Measurements from ENCODE around the gene PTGER1. TPM values are rescaled to one million over a fixed set of nuclear protein-coding genes. Genes with fewer than 3 reads are reported as not detected.
"Not testable (repeated sequence)": the region's sequence is repeated elsewhere in the genome, so short reads cannot be mapped to it uniquely, and the experiment has no call there.

PTGER1 gene
- total RNA-seq, 2 experiments from 2014 or later = 0.34 to 0.53 TPM

DNA sequence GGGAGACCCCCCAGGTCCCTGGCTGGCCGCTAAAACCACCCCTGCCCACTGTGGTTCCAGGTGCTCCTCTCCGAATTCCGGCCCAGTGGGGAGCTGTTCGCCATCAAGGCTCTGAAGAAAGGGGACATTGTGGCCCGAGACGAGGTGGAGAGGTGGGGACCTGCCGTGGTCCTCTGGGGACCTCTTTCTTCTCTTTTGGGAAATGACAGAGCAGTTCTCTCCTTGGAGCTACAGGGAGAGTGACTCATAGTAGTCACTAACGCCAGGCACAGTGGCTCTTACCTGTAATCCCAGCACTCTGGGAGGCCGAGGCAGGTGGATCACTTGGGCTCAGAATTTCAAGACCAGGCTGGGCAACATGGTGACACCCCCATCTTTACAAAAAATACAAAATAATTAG is 7.3 kb downstream of the PTGER1 start:
- ChIA-PET POLR2A (no interaction called here), CTCF (interaction anchor here (0.9 to 4.9 kb wide), 4 partner anchors 12 to 88 kb away, joined by 3 to 21 read pairs (median 4); no protein-coding TSS in a partner anchor)

DNA sequence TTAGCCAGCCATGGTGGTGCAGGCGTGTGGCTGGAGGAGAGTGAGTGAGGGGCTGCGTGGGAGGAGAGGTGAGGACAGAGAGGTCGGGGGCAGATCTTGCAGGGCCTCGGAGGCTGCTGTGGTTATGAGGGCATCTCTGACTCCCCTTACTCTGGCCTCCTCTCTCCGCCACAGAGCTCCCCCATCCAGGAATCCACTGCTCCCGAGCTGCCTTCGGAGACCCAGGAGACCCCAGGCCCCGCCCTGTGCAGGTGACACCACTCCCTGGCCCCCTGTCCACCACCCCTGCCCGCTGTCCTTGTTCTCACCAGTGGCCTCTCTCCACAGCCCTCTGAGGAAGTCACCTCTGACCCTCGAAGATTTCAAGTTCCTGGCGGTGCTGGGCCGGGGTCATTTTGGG is 7.8 kb downstream of the PTGER1 start:
- POLR2A ChIA-PET = no interaction called here
- CTCF ChIA-PET = interaction anchor here (1.0 to 4.9 kb wide), 3 partner anchors 13 to 88 kb away, joined by 3 to 21 read pairs (median 4); no protein-coding TSS in a partner anchor

DNA sequence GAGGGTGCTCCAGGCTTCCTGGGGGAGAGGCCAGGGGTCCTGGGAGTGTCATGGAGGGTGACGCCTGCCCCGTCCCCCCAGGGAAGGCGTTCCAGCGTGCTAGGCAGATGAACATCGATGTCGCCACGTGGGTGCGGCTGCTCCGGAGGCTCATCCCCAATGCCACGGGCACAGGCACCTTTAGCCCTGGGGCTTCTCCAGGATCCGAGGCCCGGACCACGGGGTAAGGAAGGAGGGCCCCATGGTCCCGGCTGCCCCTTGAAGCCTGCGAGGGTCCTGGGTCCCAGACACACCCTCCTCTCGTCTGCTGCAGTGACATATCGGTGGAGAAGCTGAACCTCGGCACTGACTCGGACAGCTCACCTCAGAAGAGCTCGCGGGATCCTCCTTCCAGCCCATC is 11.4 kb downstream of the PTGER1 start:
- ChIA-PET CTCF (interaction anchor here (0.7 kb wide), 1 partner anchor 1083 kb away, joined by 3 read pairs; no protein-coding TSS in a partner anchor), POLR2A (no interaction called here)

DNA sequence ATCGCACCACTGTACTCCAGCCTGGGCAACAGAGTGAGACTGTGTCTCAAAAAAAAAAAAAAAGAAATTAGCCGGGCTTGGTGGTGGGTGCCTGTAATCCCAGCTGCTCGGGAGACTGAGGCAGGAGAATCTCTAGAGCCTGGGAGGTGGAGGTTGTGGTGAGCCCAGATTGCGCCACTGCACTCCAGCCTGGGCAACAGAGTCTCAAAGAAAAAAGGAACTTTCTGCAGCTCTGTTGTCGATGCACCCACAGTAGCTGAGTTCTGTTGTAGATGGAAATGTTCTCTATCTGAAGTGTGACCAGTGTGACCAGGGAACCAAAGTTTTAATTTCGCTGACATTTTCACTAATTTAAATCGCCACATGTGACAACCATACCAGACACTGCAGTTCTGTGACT is 12.8 kb downstream of the PTGER1 start:
- CTCF ChIA-PET = interaction anchor here (0.7 kb wide), 1 partner anchor 363 kb away, joined by 3 read pairs; no protein-coding TSS in a partner anchor
- POLR2A ChIA-PET = not testable (repeated sequence)

DNA sequence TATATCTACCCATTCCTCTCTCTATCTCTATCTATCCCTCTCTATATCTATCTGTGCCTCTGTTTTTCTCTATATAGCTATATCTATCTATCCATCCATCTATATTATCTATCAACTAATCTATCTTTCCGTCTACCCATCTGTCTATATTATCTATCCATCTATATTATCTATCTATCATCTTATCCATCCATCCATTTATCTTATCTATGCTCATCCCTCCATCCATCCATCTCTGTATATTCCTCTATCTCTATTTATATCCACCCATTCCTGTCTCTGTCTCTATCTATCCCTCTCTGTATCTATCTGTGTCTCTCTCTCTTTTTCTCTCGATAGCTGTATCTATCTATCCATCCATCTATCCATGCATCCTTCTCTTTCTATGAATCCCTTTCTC is 14.2 kb downstream of the PTGER1 start:
- ChIA-PET POLR2A (no interaction called here), CTCF (no interaction called here)

DNA sequence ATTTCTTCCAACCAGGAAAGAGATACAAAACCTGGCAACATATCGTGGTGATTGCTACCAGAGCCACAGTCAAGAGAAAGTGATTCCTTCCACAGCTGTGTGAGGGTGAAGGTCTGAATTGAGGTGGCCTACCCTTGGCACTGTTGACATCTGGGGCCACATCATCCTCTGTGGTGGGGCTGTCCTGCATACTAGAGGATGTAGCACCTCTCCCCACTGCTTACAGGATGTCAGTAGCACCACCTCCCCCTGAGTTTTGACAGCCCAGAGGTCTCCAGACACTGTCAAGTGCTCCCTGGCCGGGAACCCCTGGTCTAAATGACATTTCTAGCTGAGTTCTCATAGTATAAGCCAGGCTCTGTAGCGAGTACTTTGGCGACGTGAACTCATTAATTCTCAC is 15.5 kb downstream of the PTGER1 start:
- POLR2A ChIA-PET = interaction anchor here (0.7 kb wide), 1 partner anchor 14 kb away, joined by 4 read pairs; no protein-coding TSS in a partner anchor
- CTCF ChIA-PET = interaction anchor here (0.9 to 2.1 kb wide), 3 partner anchors 9 to 21 kb away, joined by 5 to 7 read pairs (median 5); no protein-coding TSS in a partner anchor

DNA sequence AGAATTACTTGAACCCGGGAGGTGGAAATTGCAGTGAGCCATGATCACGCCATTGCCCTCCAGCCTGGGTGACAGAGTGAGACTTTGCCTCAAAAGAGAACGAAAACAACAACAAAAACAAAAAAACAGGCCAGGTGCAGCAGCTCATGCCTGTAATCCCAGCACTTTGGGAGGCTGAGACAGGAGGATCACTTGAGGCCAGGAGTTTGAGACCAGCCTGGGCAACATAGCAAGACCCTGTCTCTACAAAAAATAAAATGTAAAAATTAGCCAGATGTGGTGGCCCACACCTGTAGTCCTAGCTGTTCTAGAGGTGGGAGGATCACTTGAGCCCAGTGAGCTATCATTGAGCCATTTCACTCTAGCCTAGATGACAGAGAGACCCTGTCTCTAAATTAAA is 22.9 kb downstream of the PTGER1 start:
- POLR2A ChIA-PET = not testable (repeated sequence)
- CTCF ChIA-PET = interaction anchor here (0.7 to 1.4 kb wide), 5 partner anchors 9 to 47 kb away, joined by 3 to 4 read pairs (median 3); no protein-coding TSS in a partner anchor

DNA sequence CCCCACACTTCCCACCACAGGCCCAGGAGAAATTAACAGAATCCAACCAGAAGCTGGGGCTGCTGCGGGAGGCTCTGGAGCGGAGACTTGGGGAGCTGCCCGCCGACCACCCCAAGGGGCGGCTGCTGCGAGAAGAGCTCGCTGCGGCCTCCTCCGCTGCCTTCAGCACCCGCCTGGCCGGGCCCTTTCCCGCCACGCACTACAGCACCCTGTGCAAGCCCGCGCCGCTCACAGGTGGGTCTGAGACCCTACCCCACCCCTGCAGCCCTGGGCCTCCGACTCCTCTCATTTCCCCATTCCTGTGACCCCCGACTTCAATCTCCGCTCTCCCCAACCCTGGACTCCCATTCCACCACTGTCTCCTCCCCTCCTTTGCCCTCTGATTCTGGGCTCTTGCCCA is 24.3 kb downstream of the PTGER1 start:
- POLR2A ChIA-PET = no interaction called here
- CTCF ChIA-PET = interaction anchor here (0.9 to 1.1 kb wide), 2 partner anchors 9 to 22 kb away, joined by 3 to 5 read pairs; no protein-coding TSS in a partner anchor

DNA sequence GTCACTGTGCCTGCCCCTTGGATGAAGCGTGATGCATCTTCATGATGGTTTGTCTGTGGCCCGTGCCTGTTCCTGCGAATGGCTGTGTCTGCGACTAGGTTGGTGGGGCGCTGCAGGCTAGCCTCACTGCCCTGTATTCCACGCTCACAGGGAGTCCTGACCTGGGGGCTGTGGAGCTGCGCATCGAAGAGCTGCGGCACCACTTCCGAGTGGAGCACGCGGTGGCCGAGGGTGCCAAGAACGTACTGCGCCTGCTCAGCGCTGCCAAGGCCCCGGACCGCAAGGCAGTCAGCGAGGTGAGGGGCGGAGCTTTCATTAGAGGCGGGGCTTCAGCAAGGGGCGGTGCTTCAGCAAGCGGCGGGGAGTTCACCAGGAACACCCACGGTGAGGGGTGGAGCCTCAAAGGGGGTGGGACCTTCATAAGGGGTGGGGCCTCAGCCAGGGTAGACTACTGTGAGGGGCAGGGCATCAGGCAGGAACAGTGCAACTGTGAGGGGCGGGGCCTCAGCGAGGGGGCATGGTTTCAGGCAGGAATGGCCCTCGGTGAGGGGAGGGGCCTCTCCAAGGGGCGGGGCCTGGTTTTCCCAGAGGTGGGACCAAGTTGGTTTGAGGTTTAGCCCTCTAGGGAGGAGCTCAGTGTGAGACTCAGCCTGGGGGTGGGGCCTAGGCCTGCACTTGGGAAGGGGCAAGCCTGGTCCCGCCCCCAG is 24.8 kb downstream of the PTGER1 start:
- CTCF ChIA-PET = interaction anchor here (0.9 to 1.1 kb wide), 2 partner anchors 9 to 23 kb away, joined by 3 to 5 read pairs; no protein-coding TSS in a partner anchor

DNA sequence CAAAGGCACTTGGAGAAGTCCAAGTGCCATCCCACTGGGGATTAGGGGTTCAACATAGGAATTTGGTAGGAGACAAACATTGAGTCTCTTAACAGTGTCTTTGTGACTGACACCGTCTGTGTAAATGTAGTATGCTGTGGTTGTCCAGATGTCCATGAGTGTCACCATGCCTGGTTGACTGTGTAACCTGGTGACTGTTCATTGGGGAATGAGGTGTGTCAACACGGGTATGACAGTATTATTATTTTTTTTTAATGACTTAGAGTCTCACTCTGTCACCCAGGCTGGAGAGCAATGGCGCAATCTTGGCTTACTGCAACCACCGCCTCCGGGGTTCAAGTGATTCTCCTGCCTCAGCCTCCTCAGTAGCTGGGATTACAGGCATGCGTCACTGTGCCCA is 25.8 kb downstream of the PTGER1 start:
- ChIA-PET CTCF (interaction anchor here (0.5 kb wide), 1 partner anchor 95 kb away, joined by 3 read pairs; no protein-coding TSS in a partner anchor), POLR2A (no interaction called here)

More for the DNA sequence above, 24.8 kb downstream of the PTGER1 start:
- POLR2A ChIA-PET = no interaction called here

DNA sequence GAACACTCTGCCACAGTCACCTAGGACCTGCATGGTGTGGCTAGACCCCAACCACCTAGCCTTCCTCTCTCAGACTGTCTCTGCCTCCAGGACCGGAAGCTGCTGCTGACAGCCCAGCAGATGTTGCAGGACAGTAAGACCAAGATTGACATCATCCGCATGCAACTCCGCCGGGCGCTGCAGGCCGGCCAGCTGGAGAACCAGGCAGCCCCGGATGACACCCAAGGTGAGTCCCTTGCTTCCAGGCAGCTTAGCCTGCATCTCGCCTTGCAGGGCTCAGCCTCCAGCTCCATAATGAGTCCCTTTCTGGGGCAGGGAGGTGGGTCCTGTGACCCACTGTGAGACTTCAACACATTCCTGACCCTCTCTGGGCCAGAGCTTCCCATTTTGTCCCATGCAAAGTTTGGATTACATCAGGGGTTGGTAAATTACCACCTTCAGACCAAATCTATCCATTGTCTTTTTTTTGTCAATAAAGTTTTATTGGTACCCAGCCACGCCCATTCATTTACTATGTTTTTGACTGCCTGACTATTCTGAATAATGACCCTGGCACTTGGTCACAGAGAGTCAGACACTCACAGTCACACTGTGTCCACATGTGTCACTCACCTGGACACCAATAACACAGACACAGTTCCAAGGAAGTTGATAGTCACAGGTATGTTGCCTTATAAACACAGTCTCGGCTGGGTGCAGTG is 28.7 kb downstream of the PTGER1 start:
- CTCF ChIA-PET = interaction anchor here (1.4 to 1.5 kb wide), 2 partner anchors 25 to 34 kb away, joined by 3 to 5 read pairs; no protein-coding TSS in a partner anchor

DNA sequence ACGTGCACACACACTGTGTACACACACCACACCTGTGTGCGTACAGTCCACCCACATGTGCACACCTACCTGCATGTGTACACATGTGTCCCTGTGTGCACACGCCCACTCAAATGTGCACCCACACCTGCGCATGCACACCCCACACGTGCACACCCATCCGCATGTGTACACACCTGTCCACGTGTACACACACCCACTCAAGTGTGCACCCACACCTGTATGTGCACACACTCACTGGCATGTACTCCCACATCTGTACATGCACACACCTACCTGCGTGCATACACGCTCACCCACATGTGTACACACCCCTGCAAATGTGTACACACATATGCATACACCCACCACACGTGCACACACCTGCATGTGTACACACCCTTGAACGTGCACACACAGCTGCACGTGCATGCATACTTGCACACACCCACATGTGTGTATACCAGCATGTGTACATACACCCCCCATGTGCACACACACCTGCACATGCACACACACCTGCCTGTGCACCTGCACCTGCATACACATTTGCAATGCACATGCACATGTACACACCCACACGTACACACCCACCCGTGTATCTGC is 31.4 kb downstream of the PTGER1 start:
- POLR2A ChIA-PET = no interaction called here
- CTCF ChIA-PET = no interaction called here

More for the DNA sequence above, 28.7 kb downstream of the PTGER1 start:
- POLR2A ChIA-PET = interaction anchor here (0.6 kb wide), 1 partner anchor 24 kb away, joined by 3 read pairs; no protein-coding TSS in a partner anchor

DNA sequence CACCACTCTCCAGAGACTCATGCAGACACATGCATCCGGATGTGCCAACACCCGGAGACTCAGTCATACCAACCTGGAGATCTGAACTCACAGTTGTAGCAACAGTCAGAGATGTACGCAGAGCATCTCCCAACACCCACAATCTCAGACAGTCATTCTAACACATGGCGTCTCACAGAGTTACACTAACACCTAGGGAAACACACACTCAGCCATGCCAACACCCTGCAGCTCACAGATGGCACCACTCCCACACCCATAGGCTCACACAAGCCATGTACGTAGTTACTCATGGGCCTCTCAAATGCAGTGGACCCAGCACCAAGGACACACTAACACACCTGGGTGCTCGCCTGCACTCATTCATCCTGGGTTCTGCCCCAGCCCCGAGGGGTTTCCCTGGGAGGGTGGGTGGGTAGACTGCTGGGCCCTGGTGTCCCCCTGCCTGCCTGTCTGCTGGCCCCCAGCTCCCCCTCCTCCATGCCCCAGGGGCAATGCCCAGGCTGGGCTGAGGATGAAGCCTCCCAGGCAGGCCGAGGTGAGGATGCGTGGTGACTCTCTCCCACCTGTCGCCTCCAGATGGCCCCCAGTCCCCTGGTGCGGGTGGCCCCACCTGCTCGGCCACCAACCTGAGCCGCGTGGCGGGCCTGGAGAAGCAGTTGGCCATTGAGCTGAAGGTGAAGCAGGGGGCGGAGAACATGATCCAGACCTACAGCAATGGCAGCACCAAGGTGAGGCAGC is 32.1 kb downstream of the PTGER1 start:
- CTCF ChIA-PET = interaction anchor here (1.0 to 1.1 kb wide), 3 partner anchors 9 to 30 kb away, joined by 3 read pairs; no protein-coding TSS in a partner anchor
- POLR2A ChIA-PET = no interaction called here

DNA sequence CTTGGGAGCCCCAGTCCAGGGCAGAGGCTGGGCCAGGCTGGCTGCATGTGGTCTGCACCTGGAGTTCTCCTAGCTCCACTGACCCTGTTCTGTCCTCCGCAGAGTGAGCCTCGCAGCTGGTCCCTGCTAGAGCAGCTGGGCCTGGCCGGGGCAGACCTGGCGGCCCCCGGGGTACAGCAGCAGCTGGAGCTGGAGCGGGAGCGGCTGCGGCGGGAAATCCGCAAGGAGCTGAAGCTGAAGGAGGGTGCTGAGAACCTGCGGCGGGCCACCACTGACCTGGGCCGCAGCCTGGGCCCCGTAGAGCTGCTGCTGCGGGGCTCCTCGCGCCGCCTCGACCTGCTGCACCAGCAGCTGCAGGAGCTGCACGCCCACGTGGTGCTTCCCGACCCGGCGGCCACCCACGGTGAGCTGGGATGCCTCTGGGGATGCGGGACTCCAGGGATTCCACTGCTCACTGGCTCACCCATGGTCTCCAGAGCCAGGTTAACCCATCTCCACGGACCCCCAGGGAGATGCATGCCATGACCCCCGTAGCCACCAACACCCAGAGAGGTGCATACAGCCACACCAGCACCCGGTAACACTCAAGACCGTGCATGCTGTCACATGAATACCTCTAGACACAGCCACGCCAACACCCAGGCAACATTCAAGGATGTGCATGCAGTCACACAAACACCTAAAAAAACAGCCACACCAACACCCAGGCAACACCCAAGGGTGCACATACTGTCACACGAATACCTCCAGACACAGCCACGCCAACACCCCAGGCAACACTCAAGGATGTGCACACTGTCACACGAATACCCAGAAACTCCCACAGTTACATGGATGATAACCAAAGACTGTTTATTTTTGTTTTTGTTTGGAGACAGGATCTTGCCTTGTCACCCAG is 33.9 kb downstream of the PTGER1 start:
- POLR2A ChIA-PET = no interaction called here

DNA sequence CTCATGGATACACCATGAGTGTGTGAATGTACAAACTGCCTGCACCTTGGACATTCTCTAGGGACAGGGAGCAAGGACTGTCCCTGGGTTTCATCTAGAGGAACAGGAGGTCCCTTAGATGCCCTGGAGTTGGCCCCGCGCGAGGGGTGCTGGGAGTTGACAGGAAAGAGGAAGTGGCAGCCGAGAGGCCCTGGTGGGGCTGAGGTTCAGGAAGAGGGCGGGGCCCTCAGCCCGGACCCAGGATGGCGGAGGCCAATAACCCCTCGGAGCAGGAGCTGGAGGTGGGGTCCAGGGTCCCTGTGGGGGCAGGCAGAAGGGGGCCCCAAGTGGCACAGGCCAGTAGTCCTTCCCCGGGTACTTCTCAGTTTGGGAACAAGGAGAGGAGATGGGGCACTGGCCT is 35.1 kb downstream of the PTGER1 start:
- ChIA-PET POLR2A (no interaction called here), CTCF (interaction anchor here (1.0 to 1.8 kb wide), 4 partner anchors 8 to 304 kb away, joined by 3 to 6 read pairs (median 4); partner anchors contain the start of gene ASF1B)

More for the DNA sequence above, 33.9 kb downstream of the PTGER1 start:
- CTCF ChIA-PET = interaction anchor here (1.0 to 1.8 kb wide), 2 partner anchors 9 to 305 kb away, joined by 3 to 6 read pairs; partner anchors contain the start of gene ASF1B

DNA sequence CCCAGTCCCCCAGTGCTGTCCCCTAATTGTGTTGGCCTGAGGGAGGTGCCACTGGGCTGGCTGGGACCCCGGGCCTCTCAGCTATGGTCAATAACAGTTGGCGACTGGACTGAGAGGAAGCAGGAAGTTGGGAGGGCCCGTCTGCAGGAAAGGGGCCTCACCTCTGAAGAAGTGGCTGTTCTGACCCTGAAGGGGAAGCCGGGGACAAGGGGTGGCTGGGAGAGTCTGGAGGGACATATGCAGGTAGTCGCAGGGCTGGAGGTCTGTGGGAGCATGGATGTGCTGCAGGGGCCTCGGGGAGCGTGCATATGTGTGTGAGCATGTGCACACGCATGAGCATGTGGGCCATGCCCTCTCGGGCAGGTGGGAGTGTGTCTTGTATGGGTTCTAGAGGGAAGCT is 36.1 kb downstream of the PTGER1 start:
- ChIA-PET CTCF (interaction anchor here (0.7 to 1.5 kb wide), 2 partner anchors 34 kb away, joined by 3 to 5 read pairs; no protein-coding TSS in a partner anchor), POLR2A (no interaction called here)

DNA sequence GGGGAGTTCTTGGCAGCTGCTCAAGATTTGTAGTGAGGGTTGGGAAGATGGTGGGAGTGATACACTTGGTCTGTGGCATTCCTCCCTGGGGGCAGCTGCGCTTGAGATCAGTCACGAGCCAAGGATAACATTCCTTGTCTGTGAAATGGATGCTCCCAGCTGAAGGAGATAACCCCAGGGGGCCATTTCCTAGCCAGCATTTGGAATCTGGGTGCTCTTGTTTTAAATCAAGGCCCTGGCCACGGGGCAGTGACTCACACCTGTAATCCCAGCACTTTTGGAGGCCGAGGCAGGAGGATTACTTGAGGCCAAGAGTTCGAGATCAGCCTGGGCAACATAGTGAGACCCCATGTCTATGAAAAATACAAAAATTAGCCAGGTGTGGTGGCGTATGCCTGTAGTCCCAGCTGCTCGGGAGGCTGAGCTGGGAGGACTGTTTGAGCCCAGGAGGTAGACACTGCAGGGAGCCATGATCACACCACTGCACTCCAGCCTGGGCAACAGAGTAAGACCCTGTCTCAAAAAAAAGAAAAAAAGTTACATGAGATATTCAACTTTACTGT is 37.5 kb downstream of the PTGER1 start:
- POLR2A ChIA-PET = interaction anchor here (0.5 to 0.7 kb wide), 2 partner anchors 16 to 356 kb away, joined by 3 to 5 read pairs; no protein-coding TSS in a partner anchor
- CTCF ChIA-PET = interaction anchor here (0.8 to 1.6 kb wide), 3 partner anchors 18 to 41 kb away, joined by 3 to 4 read pairs (median 3); no protein-coding TSS in a partner anchor

Data from activated CD8-positive, alpha-beta memory T cell treated with anti-CD3 and anti-CD28 coated beads for 36 hours (primary cell).